HFFc6 (cell line): ENCODE measurements around the gene RNF8. TPM values are rescaled to one million over a fixed set of nuclear protein-coding genes. Genes with fewer than 3 reads are reported as not detected.
"Not testable (repeated sequence)": the region's sequence is repeated elsewhere in the genome, so short reads cannot be mapped to it uniquely, and the experiment has no call there.

Experiments
- DNase-seq: peaks from one replicate; pipeline ENCODE4 v3.0.0-alpha.2; 2018
- H3K27ac Mint-ChIP-seq: 2 replicates; pipeline ENCODE4 v1.8.0; 2020; ENCODE audit warnings: mild to moderate bottlenecking, mixed read lengths
- H3K27me3 Mint-ChIP-seq: 2 replicates; pipeline ENCODE4 v1.8.0; 2021; ENCODE audit warnings: mild to moderate bottlenecking, moderate library complexity, mixed read lengths; ENCODE audit not compliant: insufficient read depth
- H3K36me3 Mint-ChIP-seq: 2 replicates; pipeline ENCODE4 v1.8.0; 2021; ENCODE audit warnings: low read depth, mixed read lengths
- H3K4me1 Mint-ChIP-seq: 2 replicates; pipeline ENCODE4 v1.8.0; 2020; ENCODE audit warnings: low read depth, mixed read lengths
- H3K4me3 Mint-ChIP-seq: 2 replicates; pipeline ENCODE4 v1.8.0; 2020; ENCODE audit warnings: mild to moderate bottlenecking, moderate library complexity, mixed read lengths
- H3K9me3 Mint-ChIP-seq: 2 replicates; pipeline ENCODE4 v1.8.0; 2020; ENCODE audit warnings: mild to moderate bottlenecking, mixed read lengths
- total RNA-seq, 6 experiments: library from RNA; stranded (reverse); fragmentation: NEBNext Ultra II Directional; extraction: Animal tissue kit (Norgen Biotek cat#: 25700); gene quantifications; 2 replicates in 1 of 6; 3 replicates in 5 of 6; pipeline ENCODE4 v1.2.3, GENCODE V29; 2021
- TF ChIP-seq, protein P1 (sequence below): fragments of 200-600 bp; sonication (generic); IDR thresholded peaks from 2 replicates; pipeline ENCODE4 v1.5.0; 2021; ENCODE audit warnings: antibody characterized with exemption, mild to moderate bottlenecking

RNF8 gene
- total RNA-seq, 6 experiments from 2014 or later, result 14.1 to 18.5 (median 17.5) TPM

DNA sequence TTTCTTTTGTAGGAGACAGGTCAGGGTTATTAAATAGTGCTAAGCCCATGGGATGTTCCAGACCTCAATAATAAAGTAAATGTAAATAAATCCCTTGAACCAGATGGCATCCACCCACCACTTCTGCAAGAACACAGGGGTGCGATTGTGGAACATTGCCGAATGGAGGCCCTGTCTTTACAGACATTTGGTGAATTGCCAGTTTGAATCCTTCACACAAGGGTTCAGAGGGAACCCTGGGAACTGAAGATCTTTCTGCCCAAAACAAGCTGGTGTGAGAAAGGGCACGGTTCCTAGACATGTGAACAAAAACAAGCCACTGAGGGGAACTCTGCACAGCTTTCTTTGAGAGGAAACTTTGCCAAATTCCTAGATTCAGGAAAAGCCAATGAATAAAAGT is 30.2 kb upstream of the RNF8 start:
- H3K36me3 Mint-ChIP-seq, result peaks cover 17% of the 10 kb centered on the region
- no peaks in the 10 kb centered on the region for H3K9me3 Mint-ChIP-seq
- TF ChIP-seq, protein P1, sequence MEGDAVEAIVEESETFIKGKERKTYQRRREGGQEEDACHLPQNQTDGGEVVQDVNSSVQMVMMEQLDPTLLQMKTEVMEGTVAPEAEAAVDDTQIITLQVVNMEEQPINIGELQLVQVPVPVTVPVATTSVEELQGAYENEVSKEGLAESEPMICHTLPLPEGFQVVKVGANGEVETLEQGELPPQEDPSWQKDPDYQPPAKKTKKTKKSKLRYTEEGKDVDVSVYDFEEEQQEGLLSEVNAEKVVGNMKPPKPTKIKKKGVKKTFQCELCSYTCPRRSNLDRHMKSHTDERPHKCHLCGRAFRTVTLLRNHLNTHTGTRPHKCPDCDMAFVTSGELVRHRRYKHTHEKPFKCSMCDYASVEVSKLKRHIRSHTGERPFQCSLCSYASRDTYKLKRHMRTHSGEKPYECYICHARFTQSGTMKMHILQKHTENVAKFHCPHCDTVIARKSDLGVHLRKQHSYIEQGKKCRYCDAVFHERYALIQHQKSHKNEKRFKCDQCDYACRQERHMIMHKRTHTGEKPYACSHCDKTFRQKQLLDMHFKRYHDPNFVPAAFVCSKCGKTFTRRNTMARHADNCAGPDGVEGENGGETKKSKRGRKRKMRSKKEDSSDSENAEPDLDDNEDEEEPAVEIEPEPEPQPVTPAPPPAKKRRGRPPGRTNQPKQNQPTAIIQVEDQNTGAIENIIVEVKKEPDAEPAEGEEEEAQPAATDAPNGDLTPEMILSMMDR, result no peak
- peak overlapping the region; percentile 72 for H3K27ac Mint-ChIP-seq
- peaks cover 43% of the 10 kb centered on the region for H3K4me1 Mint-ChIP-seq
- DNase-seq, result no peak
- 0 out of 2 replicates have a peak overlapping the region, but pooled peaks have one; percentile 0 for H3K4me3 Mint-ChIP-seq
- peaks cover 2% of the 10 kb centered on the region; the same call in 1 of the 2 replicates for H3K27me3 Mint-ChIP-seq

DNA sequence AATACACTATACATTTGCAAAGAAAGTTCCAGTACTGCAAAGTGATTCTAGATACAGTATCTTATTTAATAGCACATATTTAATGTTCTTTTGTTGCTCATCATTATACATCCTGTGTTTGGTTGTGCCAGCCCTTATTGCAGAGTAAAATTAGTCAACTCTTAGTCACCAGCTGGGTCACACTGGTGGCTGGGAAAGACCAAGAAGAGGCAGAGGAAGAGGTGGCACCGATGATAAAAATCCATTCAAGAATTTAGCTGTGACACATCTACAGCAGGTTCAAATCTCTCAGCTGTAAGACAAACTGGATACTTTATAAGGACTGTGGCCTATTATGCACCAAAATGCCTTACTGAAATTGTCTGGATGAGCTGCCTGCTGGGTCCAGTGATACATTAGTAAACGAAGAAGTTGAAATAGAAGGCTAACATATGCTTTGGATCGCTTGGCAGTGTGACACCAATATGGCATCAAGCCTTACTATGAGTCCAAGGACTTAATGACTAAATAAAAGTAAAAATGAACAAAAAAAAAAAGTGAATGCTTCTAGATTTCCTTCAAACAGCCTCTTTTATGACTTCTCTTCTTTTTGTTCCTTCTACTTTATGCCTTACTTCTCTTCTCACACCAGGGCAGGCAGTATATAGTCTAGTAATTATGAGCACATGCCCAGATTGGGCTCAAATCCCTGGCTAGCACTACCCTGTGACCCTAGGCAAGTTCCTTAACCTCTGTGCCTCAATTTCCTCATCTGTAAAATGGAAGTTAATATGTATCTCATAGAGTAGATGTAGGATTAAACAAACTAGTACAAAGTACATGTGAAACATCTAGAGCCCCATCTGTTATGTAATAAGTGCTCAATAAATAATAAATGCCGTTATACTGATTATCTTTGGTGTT is 29.4 kb upstream of the RNF8 start:
- Mint-ChIP-seq H3K9me3 (no peaks in the 10 kb centered on the region), H3K27me3 (peaks cover 2% of the 10 kb centered on the region; the same call in 1 of the 2 replicates), H3K4me1 (peaks cover 43% of the 10 kb centered on the region), H3K36me3 (peaks cover 17% of the 10 kb centered on the region), H3K27ac (peak overlapping the region; percentile 72), H3K4me3 (no peak overlapping the region)
- DNase-seq, result peak; percentile 77
- TF ChIP-seq, protein P1, result no peak

DNA sequence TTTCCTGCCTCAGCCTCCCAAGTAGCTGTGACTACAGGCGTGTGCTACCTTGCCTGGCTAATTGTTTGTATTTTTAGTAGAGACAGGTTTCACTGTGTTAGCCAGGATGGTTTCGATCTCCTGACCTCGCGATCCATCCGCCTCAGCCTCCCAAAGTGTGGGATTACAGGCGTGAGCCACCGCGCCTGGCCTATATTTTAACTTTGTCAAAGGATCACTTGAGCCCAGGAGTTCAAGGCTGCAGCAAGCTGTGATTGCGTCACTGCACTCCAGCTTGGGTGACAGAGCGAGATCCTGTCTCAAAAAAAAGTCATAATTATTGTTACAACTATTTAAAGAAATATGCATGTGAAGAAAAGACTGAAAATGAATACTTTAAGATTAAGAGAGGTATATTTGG is 23.4 kb upstream of the RNF8 start:
- not testable (repeated sequence) for H3K4me1 Mint-ChIP-seq, H3K4me3 Mint-ChIP-seq, H3K27me3 Mint-ChIP-seq

DNA sequence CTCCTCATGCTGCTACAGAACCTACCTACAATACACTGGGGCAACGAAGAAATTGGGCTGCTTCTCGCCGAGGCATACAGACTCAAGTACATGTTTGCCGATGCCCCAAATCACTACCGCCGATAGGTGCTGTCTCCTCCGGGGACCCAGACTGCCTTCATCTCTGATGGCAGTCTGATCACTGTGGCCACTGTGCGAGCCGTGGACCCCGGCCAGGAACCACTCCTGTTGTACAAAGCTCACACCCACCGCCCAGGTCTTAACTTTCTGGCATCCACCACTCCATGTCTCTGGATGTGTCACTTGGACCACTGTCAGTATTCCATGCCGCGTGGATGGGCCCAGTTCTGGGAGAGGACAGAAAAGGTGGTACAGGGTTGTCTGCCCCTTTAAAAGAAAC is 22.7 kb upstream of the RNF8 start:
- TF ChIP-seq, protein P1, result no peak
- DNase-seq, result no peak
- H3K9me3 Mint-ChIP-seq, result no peaks in the 10 kb centered on the region
- no peaks in the 10 kb centered on the region for H3K27me3 Mint-ChIP-seq
- H3K27ac Mint-ChIP-seq, result no peak overlapping the region
- peaks cover 12% of the 10 kb centered on the region; the same call in 1 of the 2 replicates for H3K36me3 Mint-ChIP-seq
- peaks cover under 1% of the 10 kb centered on the region for H3K4me1 Mint-ChIP-seq
- no peak overlapping the region for H3K4me3 Mint-ChIP-seq

More for the DNA sequence above, 23.4 kb upstream of the RNF8 start:
- peaks cover 17% of the 10 kb centered on the region; the same call in 1 of the 2 replicates for H3K36me3 Mint-ChIP-seq
- not testable (repeated sequence) for DNase-seq, H3K27ac Mint-ChIP-seq, H3K9me3 Mint-ChIP-seq

DNA sequence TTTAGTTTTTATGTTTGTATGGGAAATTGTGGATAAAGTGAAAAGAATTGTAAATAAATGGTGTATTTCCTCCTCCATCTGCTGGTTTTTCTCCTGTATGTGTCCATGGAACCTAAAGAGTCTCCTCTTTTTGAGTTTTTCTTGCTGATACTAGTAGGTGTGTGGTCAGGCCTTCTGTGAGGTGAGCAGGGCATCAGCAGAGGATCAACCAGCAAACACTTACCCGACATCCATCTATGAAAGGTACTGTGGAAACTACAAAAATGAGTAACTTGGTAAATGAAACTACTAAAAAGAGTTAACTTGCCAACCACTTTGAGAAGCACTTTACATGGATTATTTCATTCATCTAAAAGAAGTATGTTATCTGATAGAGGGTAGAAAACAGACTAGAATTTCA is 20.9 kb upstream of the RNF8 start:
- H3K9me3 Mint-ChIP-seq, result no peaks in the 10 kb centered on the region
- no peaks in the 10 kb centered on the region for H3K4me1 Mint-ChIP-seq
- H3K36me3 Mint-ChIP-seq, result peaks cover 12% of the 10 kb centered on the region; the same call in 1 of the 2 replicates
- no peak overlapping the region for H3K27ac Mint-ChIP-seq
- H3K4me3 Mint-ChIP-seq, result no peak overlapping the region
- no peaks in the 10 kb centered on the region for H3K27me3 Mint-ChIP-seq
- no peak for DNase-seq
- TF ChIP-seq, protein P1, result no peak

DNA sequence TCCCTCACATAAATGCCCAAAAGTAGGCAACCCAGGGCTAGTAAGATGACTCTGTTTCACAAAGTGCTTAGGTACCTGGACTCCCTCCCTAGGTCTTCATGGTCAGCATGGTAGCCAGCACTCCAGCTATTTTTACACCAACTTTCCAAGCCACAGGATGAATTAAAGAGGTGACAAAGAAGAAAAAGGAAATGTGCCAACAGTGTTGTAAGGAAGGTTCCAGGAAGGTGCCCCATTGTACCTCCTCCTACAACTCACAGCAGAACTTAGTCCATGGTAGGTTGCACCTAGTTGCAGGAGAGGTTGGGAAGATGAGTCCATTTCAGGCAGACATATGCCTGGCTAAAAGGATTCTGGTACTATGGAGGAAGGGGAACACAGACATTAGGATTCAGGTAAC is 19.7 kb upstream of the RNF8 start:
- Mint-ChIP-seq H3K4me1 (peaks cover 6% of the 10 kb centered on the region), H3K27ac (no peak overlapping the region), H3K4me3 (no peak overlapping the region), H3K27me3 (no peaks in the 10 kb centered on the region), H3K9me3 (no peaks in the 10 kb centered on the region), H3K36me3 (peaks cover 12% of the 10 kb centered on the region; the same call in 1 of the 2 replicates)
- DNase-seq, result no peak
- TF ChIP-seq, protein P1, result no peak

DNA sequence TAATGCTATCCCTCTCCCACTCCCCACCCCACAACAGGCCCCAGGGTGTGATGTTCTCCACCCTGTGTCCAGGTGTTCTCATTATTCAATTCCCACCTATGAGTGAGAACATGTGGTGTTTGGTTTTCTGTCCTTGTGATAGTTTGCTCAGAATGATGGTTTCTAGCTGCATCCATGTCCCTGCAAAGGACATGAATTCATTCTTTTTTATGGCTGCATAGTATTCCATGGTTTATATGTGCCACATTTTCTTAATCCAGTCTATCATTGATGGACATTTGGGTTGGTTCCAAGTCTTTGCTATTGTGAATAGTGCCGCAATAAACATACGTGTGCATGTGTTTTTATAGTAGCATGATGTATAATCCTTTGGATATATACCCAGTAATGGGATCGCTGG is 15.5 kb upstream of the RNF8 start:
- H3K4me3 Mint-ChIP-seq, H3K9me3 Mint-ChIP-seq, H3K27me3 Mint-ChIP-seq, DNase-seq, H3K27ac Mint-ChIP-seq, H3K36me3 Mint-ChIP-seq: not testable (repeated sequence)
- H3K4me1 Mint-ChIP-seq, result peaks cover 26% of the 10 kb centered on the region
